ENCODE measurements around the gene WFDC9.
"Not testable (repeated sequence)": the region's sequence is repeated elsewhere in the genome, so short reads cannot be mapped to it uniquely, and the experiment has no call there.

Gene WFDC9

DNA sequence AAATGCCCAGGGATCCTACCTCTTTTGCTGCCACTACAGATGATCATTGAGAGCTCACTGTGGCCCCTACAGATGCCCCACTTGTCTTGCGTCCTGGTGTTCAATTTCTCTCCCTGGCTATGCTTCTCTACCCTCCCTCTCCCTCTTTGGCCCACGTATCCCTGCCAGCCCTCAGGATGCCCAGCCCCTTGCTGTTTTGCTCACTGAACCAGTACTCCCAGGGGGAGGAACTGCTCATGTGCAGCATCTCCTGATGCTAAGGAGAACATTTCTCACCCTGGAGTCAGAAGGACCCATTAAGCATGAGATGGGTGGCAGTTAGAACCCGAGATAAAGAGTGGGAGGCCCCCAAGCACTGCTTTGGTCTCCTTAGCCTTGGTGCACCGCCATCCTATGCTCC is at the start of gene WFDC9:
Gene WFDC9, minus strand, starts transcription at position 101 of the 400 bp plus-strand sequence. CDS start 21,103 bp downstream, outside the sequence.
- Histone ChIP-seq H3K4me3 (ENCODE audit: low read length) (no peak within 1 kb of the TSS), H3K36me3 (ENCODE audit: control insufficient read depth, insufficient read depth, low read length) (no peaks in the 10 kb centered on the region), H3K27me3 (ENCODE audit: control insufficient read depth, insufficient read depth, low read length) (no peaks in the 10 kb centered on the region), H3K4me1 (ENCODE audit: control insufficient read depth, insufficient read depth, low read length) (peaks cover 1% of the 10 kb centered on the region), H3K9me3 (ENCODE audit: control insufficient read depth, insufficient read depth, low read length) (no peaks in the 10 kb centered on the region), H3K27ac (ENCODE audit: low read length) (no peak within 1 kb of the TSS)
- no CpG with 5 or more reads among the region's 4 CpGs for WGBS (ENCODE audit: insufficient coverage, insufficient read length)
- DNase-seq (ENCODE audit: low read depth, low spot score) = no peak

DNA sequence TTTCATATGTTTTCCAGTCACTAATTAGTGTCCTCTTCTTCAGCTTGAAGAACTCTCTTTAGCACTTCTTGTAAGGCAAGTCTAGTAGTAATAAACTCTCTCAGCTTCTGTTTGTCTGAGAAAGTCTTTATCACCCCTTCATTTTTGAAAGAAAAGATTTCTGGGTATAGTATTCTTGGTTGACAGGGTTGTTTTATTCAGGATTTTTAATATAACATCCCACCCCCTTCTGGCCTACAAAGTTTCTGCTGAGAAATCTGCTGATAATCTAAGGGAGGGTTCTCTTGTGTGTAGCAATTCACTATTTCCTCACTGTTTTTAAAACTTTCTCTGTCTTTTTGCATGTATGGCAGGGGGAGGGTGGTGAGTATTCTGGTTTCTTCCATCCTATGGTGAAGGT is 48.6 kb upstream of the WFDC9 start:
- DNase-seq (ENCODE audit: low read depth, low spot score) = no peak
- H3K4me1 ChIP-seq (ENCODE audit: control insufficient read depth, insufficient read depth, low read length) = no peaks in the 10 kb centered on the region
- H3K27me3 ChIP-seq (ENCODE audit: control insufficient read depth, insufficient read depth, low read length) = no peaks in the 10 kb centered on the region
- no peaks in the 10 kb centered on the region for H3K9me3 ChIP-seq (ENCODE audit: control insufficient read depth, insufficient read depth, low read length)
- H3K36me3 ChIP-seq (ENCODE audit: control insufficient read depth, insufficient read depth, low read length) = no peaks in the 10 kb centered on the region
- no peak overlapping the region for H3K4me3 ChIP-seq (ENCODE audit: low read length)
- H3K27ac ChIP-seq (ENCODE audit: low read length) = no peak overlapping the region

DNA sequence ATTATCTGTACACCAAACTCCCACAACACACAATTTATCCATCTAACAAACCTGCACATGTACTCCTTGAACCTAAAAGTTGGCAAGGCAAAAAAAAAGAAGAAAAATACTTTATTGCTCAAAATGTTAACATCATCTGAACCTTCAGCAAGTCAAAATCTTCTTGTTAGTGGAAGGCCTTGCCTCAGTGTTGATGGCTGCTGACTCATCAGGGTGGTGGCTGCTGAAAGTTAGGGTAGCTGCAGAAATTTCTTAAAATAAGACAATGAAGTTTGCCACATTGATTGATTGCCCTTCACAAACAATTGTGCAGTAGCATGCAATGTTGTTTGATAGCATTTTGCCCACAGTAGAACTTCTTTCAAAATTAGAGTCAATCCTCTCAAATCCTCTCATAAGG is 41.7 kb upstream of the WFDC9 start:
- no peaks in the 10 kb centered on the region for H3K27me3 ChIP-seq (ENCODE audit: control insufficient read depth, insufficient read depth, low read length)
- H3K36me3 ChIP-seq (ENCODE audit: control insufficient read depth, insufficient read depth, low read length) = no peaks in the 10 kb centered on the region
- no peak for DNase-seq (ENCODE audit: low read depth, low spot score)
- H3K27ac ChIP-seq (ENCODE audit: low read length) = no peak overlapping the region
- H3K4me3 ChIP-seq (ENCODE audit: low read length) = no peak overlapping the region
- no peaks in the 10 kb centered on the region for H3K4me1 ChIP-seq (ENCODE audit: control insufficient read depth, insufficient read depth, low read length)
- H3K9me3 ChIP-seq (ENCODE audit: control insufficient read depth, insufficient read depth, low read length) = no peaks in the 10 kb centered on the region

GRCh38 chr20:45670139-45670538 is 39.1 kb upstream of the WFDC9 start, which contains the start of gene WFDC11:
TSS of gene WFDC11 (minus strand) at chr20:45670239. CDS start at chr20:45650600, 19,639 bp downstream.
- H3K9me3 ChIP-seq (ENCODE audit: control insufficient read depth, insufficient read depth, low read length) = no peaks in the 10 kb centered on the region
- H3K4me1 ChIP-seq (ENCODE audit: control insufficient read depth, insufficient read depth, low read length) = no peaks in the 10 kb centered on the region
- H3K27ac ChIP-seq (ENCODE audit: low read length) = no peak within 1 kb of the TSS
- no peak within 1 kb of the TSS for H3K4me3 ChIP-seq (ENCODE audit: low read length)
- no peaks in the 10 kb centered on the region for H3K27me3 ChIP-seq (ENCODE audit: control insufficient read depth, insufficient read depth, low read length)
- no peak for DNase-seq (ENCODE audit: low read depth, low spot score)
- WGBS (ENCODE audit: insufficient coverage, insufficient read length) = no CpG with 5 or more reads among the region's 1 CpG
- no peaks in the 10 kb centered on the region for H3K36me3 ChIP-seq (ENCODE audit: control insufficient read depth, insufficient read depth, low read length)

DNA sequence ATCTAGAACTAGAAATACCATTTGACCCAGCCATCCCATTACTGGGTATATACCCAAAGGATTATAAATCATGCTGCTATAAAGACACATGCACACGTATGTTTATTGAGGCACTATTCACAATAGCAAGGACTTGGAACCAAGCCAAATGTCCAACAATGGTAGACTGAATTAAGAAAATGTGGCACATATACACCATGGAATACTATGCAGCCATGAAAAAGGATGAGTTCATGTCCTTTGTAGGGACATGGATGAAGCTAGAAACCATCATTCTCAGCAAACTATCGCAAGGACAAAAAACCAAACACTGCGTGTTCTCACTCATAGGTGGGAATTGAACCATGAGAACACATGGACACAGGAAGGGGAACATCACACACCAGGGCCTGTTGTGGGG is 26.0 kb upstream of the WFDC9 start:
- not testable (repeated sequence) for H3K27ac ChIP-seq (ENCODE audit: low read length); H3K4me1 ChIP-seq (ENCODE audit: control insufficient read depth, insufficient read depth, low read length); H3K4me3 ChIP-seq (ENCODE audit: low read length); H3K9me3 ChIP-seq (ENCODE audit: control insufficient read depth, insufficient read depth, low read length); H3K36me3 ChIP-seq (ENCODE audit: control insufficient read depth, insufficient read depth, low read length); H3K27me3 ChIP-seq (ENCODE audit: control insufficient read depth, insufficient read depth, low read length); DNase-seq (ENCODE audit: low read depth, low spot score)
- WGBS (ENCODE audit: insufficient coverage, insufficient read length) = no CpG with 5 or more reads among the region's 3 CpGs

- H3K4me3 ChIP-seq (ENCODE audit: low read length); DNase-seq (ENCODE audit: low read depth, low spot score); H3K4me1 ChIP-seq (ENCODE audit: control insufficient read depth, insufficient read depth, low read length); H3K27me3 ChIP-seq (ENCODE audit: control insufficient read depth, insufficient read depth, low read length); H3K36me3 ChIP-seq (ENCODE audit: control insufficient read depth, insufficient read depth, low read length); H3K27ac ChIP-seq (ENCODE audit: low read length); H3K9me3 ChIP-seq (ENCODE audit: control insufficient read depth, insufficient read depth, low read length): not testable (repeated sequence)
- no CpG with 5 or more reads among the region's 7 CpGs for WGBS (ENCODE audit: insufficient coverage, insufficient read length)
Measured at GRCh38 chr20:45651726-45652125, 20.6 kb upstream of the WFDC9 start.

- no peaks in the 10 kb centered on the region for H3K4me1 ChIP-seq (ENCODE audit: control insufficient read depth, insufficient read depth, low read length)
- H3K27ac ChIP-seq (ENCODE audit: low read length) = no peak overlapping the region
- peaks cover 1% of the 10 kb centered on the region; the same call in 1 of the 2 replicates for H3K9me3 ChIP-seq (ENCODE audit: control insufficient read depth, insufficient read depth, low read length)
- no CpG with 5 or more reads among the region's 6 CpGs for WGBS (ENCODE audit: insufficient coverage, insufficient read length)
- no peaks in the 10 kb centered on the region for H3K27me3 ChIP-seq (ENCODE audit: control insufficient read depth, insufficient read depth, low read length)
- no peaks in the 10 kb centered on the region for H3K36me3 ChIP-seq (ENCODE audit: control insufficient read depth, insufficient read depth, low read length)
- no peak for DNase-seq (ENCODE audit: low read depth, low spot score)
- no peak overlapping the region for H3K4me3 ChIP-seq (ENCODE audit: low read length)
Measured at GRCh38 chr20:45649312-45649863, 18.3 kb upstream of the WFDC9 start.

- Histone ChIP-seq H3K9me3 (ENCODE audit: control insufficient read depth, insufficient read depth, low read length) (peaks cover 1% of the 10 kb centered on the region; the same call in 1 of the 2 replicates), H3K36me3 (ENCODE audit: control insufficient read depth, insufficient read depth, low read length) (no peaks in the 10 kb centered on the region), H3K27ac (ENCODE audit: low read length) (no peak overlapping the region), H3K4me1 (ENCODE audit: control insufficient read depth, insufficient read depth, low read length) (no peaks in the 10 kb centered on the region), H3K27me3 (ENCODE audit: control insufficient read depth, insufficient read depth, low read length) (no peaks in the 10 kb centered on the region), H3K4me3 (ENCODE audit: low read length) (no peak overlapping the region)
- no peak for DNase-seq (ENCODE audit: low read depth, low spot score)
- no CpG with 5 or more reads among the region's 1 CpG for WGBS (ENCODE audit: insufficient coverage, insufficient read length)
Measured at GRCh38 chr20:45647441-45648050, 16.5 kb upstream of the WFDC9 start.

- no peak for DNase-seq (ENCODE audit: low read depth, low spot score)
- H3K4me3 ChIP-seq (ENCODE audit: low read length) = no peak overlapping the region; the same call in 1 of the 2 replicates
- peaks cover 1% of the 10 kb centered on the region; the same call in 1 of the 2 replicates for H3K9me3 ChIP-seq (ENCODE audit: control insufficient read depth, insufficient read depth, low read length)
- H3K27me3 ChIP-seq (ENCODE audit: control insufficient read depth, insufficient read depth, low read length) = no peaks in the 10 kb centered on the region
- no peaks in the 10 kb centered on the region for H3K36me3 ChIP-seq (ENCODE audit: control insufficient read depth, insufficient read depth, low read length)
- no peaks in the 10 kb centered on the region for H3K4me1 ChIP-seq (ENCODE audit: control insufficient read depth, insufficient read depth, low read length)
- H3K27ac ChIP-seq (ENCODE audit: low read length) = no peak overlapping the region
- no CpG with 5 or more reads among the region's 3 CpGs for WGBS (ENCODE audit: insufficient coverage, insufficient read length)
Measured at GRCh38 chr20:45646875-45647274, 15.8 kb upstream of the WFDC9 start.

- H3K27ac ChIP-seq (ENCODE audit: low read length); H3K4me3 ChIP-seq (ENCODE audit: low read length); H3K9me3 ChIP-seq (ENCODE audit: control insufficient read depth, insufficient read depth, low read length); H3K27me3 ChIP-seq (ENCODE audit: control insufficient read depth, insufficient read depth, low read length); H3K36me3 ChIP-seq (ENCODE audit: control insufficient read depth, insufficient read depth, low read length); H3K4me1 ChIP-seq (ENCODE audit: control insufficient read depth, insufficient read depth, low read length); DNase-seq (ENCODE audit: low read depth, low spot score): not testable (repeated sequence)
- WGBS (ENCODE audit: insufficient coverage, insufficient read length) = no CpG with 5 or more reads among the region's 28 CpGs
Measured at GRCh38 chr20:45645869-45646268, 14.8 kb upstream of the WFDC9 start.

DNA sequence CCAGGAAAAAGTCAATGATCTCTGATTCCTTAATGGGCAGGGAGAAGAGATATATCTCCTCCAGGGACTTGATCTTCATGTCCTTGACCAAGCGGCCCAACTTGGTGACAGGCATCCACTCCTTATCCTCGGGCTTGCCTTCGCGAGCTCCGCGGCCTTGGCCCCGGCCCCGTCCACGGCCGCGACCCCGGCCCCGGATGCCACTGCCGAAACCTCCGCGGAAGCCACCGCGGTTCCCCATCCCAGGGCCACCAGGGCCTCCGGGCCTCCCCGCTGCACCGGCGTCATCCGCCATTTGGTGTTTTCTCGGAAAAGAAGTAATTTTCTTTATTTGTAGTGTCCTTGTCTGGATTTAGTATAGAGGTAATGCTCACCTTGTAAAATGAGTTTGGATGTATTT is 10.0 kb upstream of the WFDC9 start:
- H3K27ac ChIP-seq (ENCODE audit: low read length); H3K9me3 ChIP-seq (ENCODE audit: control insufficient read depth, insufficient read depth, low read length); H3K27me3 ChIP-seq (ENCODE audit: control insufficient read depth, insufficient read depth, low read length); H3K36me3 ChIP-seq (ENCODE audit: control insufficient read depth, insufficient read depth, low read length); DNase-seq (ENCODE audit: low read depth, low spot score); H3K4me3 ChIP-seq (ENCODE audit: low read length); H3K4me1 ChIP-seq (ENCODE audit: control insufficient read depth, insufficient read depth, low read length): not testable (repeated sequence)
- no CpG with 5 or more reads among the region's 24 CpGs for WGBS (ENCODE audit: insufficient coverage, insufficient read length)
